HEK293 (cell line): ENCODE results near the gene THSD7A.

Experiments used
- CTCF ChIA-PET: fragments of 350-600 bp; formaldehyde crosslinking; extraction: SDS; loops from one replicate; lab custom pipeline; 2021; ENCODE audit warnings: antibody characterized with exemption; lab: Yijun Ruan, JAX
- POLR2A ChIA-PET: fragments of 300-600 bp; formaldehyde crosslinking; extraction: SDS; loops from one replicate; lab custom pipeline; 2020; ENCODE audit warnings: antibody characterized with exemption, inconsistent platforms; lab: Yijun Ruan, JAX
- H3K27ac ChIP-seq: fragments of 200-500 bp; sonication (Bioruptor generic); 2 replicates; pipeline ENCODE4 v1.5.1; 2014; ENCODE audit warnings: low read depth, low read length, control low read depth, inconsistent platforms; ENCODE audit errors: extremely low read depth
- H3K36me3 ChIP-seq, 2 experiments: fragments of 200-500 bp in 1 of 2; sonication (Bioruptor generic) in 1 of 2; 1 replicate in 1 of 2; 2 replicates in 1 of 2; pipeline ENCODE4 v1.5.1; 2014 to 2017; ENCODE audit warnings: inconsistent platforms in 2 of 2, low read length in 2 of 2; ENCODE audit not compliant: control insufficient read depth in 2 of 2, insufficient read depth in 1 of 2
- H3K4me1 ChIP-seq: fragments of 200-500 bp; sonication (Bioruptor generic); 2 replicates; pipeline ENCODE4 v1.5.1; 2014; ENCODE audit warnings: mild to moderate bottlenecking, low read length, inconsistent platforms; ENCODE audit not compliant: control insufficient read depth, insufficient read depth
- H3K4me3 ChIP-seq: 2 replicates; pipeline ENCODE4 v1.5.1; 2011; ENCODE audit warnings: low read depth, mild to moderate bottlenecking, control low read depth, low read length, moderate library complexity
- H3K9me3 ChIP-seq: fragments of 200-500 bp; sonication (Bioruptor generic); 2 replicates; pipeline ENCODE4 v1.5.1; 2014; ENCODE audit warnings: low read depth, low read length, inconsistent platforms; ENCODE audit not compliant: control insufficient read depth, insufficient read depth
- GFI1B ChIP-seq: fragments of 450-650 bp; formaldehyde crosslinking; IDR thresholded peaks from 2 replicates; pipeline ENCODE4 v1.5.1; 2016; ENCODE audit warnings: missing biosample characterization, missing genetic modification characterization
- GLIS2 ChIP-seq: fragments of 450-650 bp; formaldehyde crosslinking; IDR thresholded peaks from 2 replicates; pipeline ENCODE4 v1.5.1; 2016; ENCODE audit warnings: missing biosample characterization, missing genetic modification characterization
- HOXC10 ChIP-seq: sonication (generic); formaldehyde crosslinking; IDR thresholded peaks from 2 replicates; pipeline ENCODE4 v1.8.1; 2023; ENCODE audit warnings: mild to moderate bottlenecking, missing genetic modification reagents
- ZBTB20 ChIP-seq: fragments of 450-650 bp; formaldehyde crosslinking; IDR thresholded peaks from 2 replicates; pipeline ENCODE4 v1.5.1; 2016; ENCODE audit warnings: missing biosample characterization, missing genetic modification characterization
- ZFP3 ChIP-seq: fragments of 450-650 bp; formaldehyde crosslinking; IDR thresholded peaks from 2 replicates; pipeline ENCODE4 v1.5.1; 2016; ENCODE audit warnings: low read depth, missing biosample characterization, missing genetic modification characterization
- ZFP37 ChIP-seq: fragments of 450-650 bp; formaldehyde crosslinking; IDR thresholded peaks from 2 replicates; pipeline ENCODE4 v1.5.1; 2016; ENCODE audit warnings: missing biosample characterization, missing genetic modification characterization
- ZNF19 ChIP-seq: fragments of 450-650 bp; formaldehyde crosslinking; IDR thresholded peaks from 2 replicates; pipeline ENCODE4; 2016; ENCODE audit warnings: missing biosample characterization, missing genetic modification characterization, low read depth
- ZNF24 ChIP-seq: fragments of 450-650 bp; formaldehyde crosslinking; IDR thresholded peaks from 2 replicates; pipeline ENCODE4 v1.5.1; 2016; ENCODE audit warnings: missing biosample characterization, missing genetic modification characterization
- ZNF274 ChIP-seq, 2 experiments: fragments of 200-500 bp in 1 of 2; fragments of 450-650 bp in 1 of 2; sonication (Bioruptor generic) in 1 of 2; formaldehyde crosslinking in 1 of 2; IDR thresholded peaks; 2 replicates each; pipeline versions ENCODE4 v1.5.1 to v1.6.1; 2014 to 2016; ENCODE audit warnings: borderline replicate concordance in 1 of 2, inconsistent platforms in 1 of 2, low read length in 1 of 2, missing biosample characterization in 1 of 2, missing genetic modification characterization in 1 of 2
- ZNF335 ChIP-seq: fragments of 450-650 bp; formaldehyde crosslinking; conservative IDR thresholded peaks from 2 replicates; pipeline ENCODE4 v1.5.1; 2016; ENCODE audit warnings: missing biosample characterization, missing genetic modification characterization
- ZNF366 ChIP-seq: fragments of 450-650 bp; formaldehyde crosslinking; conservative IDR thresholded peaks from 2 replicates; pipeline ENCODE4 v1.5.1; 2016; ENCODE audit warnings: missing biosample characterization, missing genetic modification characterization
- ZNF48 ChIP-seq: fragments of 450-650 bp; formaldehyde crosslinking; IDR thresholded peaks from 2 replicates; pipeline ENCODE4 v1.5.1; 2016; ENCODE audit warnings: missing biosample characterization, missing genetic modification characterization
- ZNF514 ChIP-seq: fragments of 450-650 bp; formaldehyde crosslinking; IDR thresholded peaks from 2 replicates; pipeline ENCODE4 v1.5.1; 2016; ENCODE audit warnings: missing biosample characterization, missing genetic modification characterization
- ZNF548 ChIP-seq: fragments of 450-650 bp; formaldehyde crosslinking; IDR thresholded peaks from 2 replicates; pipeline ENCODE4 v1.5.1; 2016; ENCODE audit warnings: missing biosample characterization, missing genetic modification characterization
- ZNF549 ChIP-seq: fragments of 450-650 bp; IDR thresholded peaks from 2 replicates; pipeline ENCODE4 v1.5.1; 2018; ENCODE audit warnings: missing biosample characterization, missing genetic modification characterization, mild to moderate bottlenecking, inconsistent platforms, moderate library complexity
- ZNF629 ChIP-seq: fragments of 450-650 bp; formaldehyde crosslinking; IDR thresholded peaks from 2 replicates; pipeline ENCODE4 v1.5.1; 2017; ENCODE audit warnings: missing biosample characterization, missing genetic modification characterization
- ZNF701 ChIP-seq: fragments of 450-650 bp; formaldehyde crosslinking; IDR thresholded peaks from 2 replicates; pipeline ENCODE4 v1.5.1; 2016; ENCODE audit warnings: missing biosample characterization, missing genetic modification characterization
- ZSCAN16 ChIP-seq: fragments of 450-650 bp; formaldehyde crosslinking; IDR thresholded peaks from 2 replicates; pipeline ENCODE4 v1.5.1; 2016; ENCODE audit warnings: missing biosample characterization, missing genetic modification characterization
- TF ChIP-seq, protein P1 (sequence below): fragments of 450-650 bp; formaldehyde crosslinking; IDR thresholded peaks from 2 replicates; pipeline ENCODE4 v1.5.1; 2016; ENCODE audit warnings: missing biosample characterization, missing genetic modification characterization
- TF ChIP-seq, protein P2 (sequence below): fragments of 450-650 bp; formaldehyde crosslinking; IDR thresholded peaks from 2 replicates; pipeline ENCODE4 v1.5.1; 2017; ENCODE audit warnings: missing biosample characterization, missing genetic modification characterization
- TF ChIP-seq, protein P3 (sequence below): fragments of 450-650 bp; formaldehyde crosslinking; IDR thresholded peaks from 2 replicates; pipeline ENCODE4 v1.5.0; 2017; ENCODE audit warnings: missing biosample characterization, missing genetic modification characterization, borderline replicate concordance
- TF ChIP-seq, protein P4 (sequence below): fragments of 450-650 bp; formaldehyde crosslinking; IDR thresholded peaks from 2 replicates; pipeline ENCODE4 v1.5.1; 2016; ENCODE audit warnings: missing biosample characterization, missing genetic modification characterization

Gene THSD7A

DNA sequence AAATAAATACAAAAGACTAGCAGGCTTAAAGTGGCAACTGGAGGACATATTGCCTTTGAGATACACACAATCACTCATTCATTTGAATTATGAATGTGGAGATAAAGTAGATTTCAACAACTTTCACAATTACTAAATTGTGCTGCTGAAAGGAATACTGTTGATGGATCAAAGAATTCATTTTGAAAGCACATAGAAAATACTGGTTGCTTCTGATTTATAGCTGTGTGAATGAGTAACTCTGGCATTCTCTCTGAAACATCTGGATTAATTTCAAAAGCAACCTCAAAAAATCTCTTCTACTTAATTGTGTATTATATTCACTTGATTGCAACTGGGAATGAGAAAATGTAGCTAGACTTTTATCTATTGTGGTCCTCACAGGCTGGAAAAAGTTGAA lies 397.6 kb downstream of the THSD7A start:
- H3K9me3 ChIP-seq, result no peaks in the 10 kb centered on the region
- H3K4me1 ChIP-seq, result no peaks in the 10 kb centered on the region
- no peak overlapping the region for H3K4me3 ChIP-seq
- ChIA-PET CTCF (no interaction called here), POLR2A (no interaction called here)
- H3K36me3 ChIP-seq, result no peaks in the 10 kb centered on the region
- no peak overlapping the region for H3K27ac ChIP-seq
- TF ChIP-seq ZNF629 (tag by site-specific recombination) (no peak), ZNF48 (no peak), ZFP3 (tag by site-specific recombination) (no peak), GLIS2 (no peak), ZNF701 (tag by site-specific recombination) (no peak), ZNF274 (IDR thresholded peaks at IDR 0.05; ENCODE audit: low read length) (no peak), ZNF274 (tag by site-specific recombination; IDR thresholded peaks at IDR 0.05; ENCODE audit: borderline replicate concordance) (no peak), ZNF24 (tag by site-specific recombination) (no peak), ZNF335 (tag by site-specific recombination) (no peak), ZNF548 (no peak), ZNF366 (tag by site-specific recombination) (no peak)
- TF ChIP-seq, protein P1, sequence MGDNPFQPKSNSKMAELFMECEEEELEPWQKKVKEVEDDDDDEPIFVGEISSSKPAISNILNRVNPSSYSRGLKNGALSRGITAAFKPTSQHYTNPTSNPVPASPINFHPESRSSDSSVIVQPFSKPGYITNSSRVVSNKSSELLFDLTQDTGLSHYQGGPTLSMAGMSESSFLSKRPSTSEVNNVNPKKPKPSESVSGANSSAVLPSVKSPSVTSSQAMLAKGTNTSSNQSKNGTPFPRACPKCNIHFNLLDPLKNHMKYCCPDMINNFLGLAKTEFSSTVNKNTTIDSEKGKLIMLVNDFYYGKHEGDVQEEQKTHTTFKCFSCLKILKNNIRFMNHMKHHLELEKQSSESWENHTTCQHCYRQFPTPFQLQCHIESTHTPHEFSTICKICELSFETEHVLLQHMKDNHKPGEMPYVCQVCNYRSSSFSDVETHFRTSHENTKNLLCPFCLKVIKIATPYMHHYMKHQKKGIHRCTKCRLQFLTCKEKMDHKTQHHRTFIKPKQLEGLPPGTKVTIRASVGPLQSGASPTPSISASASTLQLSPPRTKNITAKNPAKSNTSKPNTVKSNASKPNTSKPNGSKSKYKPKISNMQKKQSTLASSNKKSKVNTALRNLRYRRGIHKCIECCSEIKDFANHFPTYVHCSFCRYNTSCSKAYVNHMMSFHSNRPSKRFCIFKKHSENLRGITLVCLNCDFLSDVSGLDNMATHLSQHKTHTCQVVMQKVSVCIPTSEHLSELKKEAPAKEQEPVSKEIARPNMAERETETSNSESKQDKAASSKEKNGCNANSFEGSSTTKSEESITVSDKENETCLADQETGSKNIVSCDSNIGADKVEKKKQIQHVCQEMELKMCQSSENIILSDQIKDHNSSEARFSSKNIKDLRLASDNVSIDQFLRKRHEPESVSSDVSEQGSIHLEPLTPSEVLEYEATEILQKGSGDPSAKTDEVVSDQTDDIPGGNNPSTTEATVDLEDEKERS (tag by site-specific recombination), result no peak
- TF ChIP-seq, protein P2, sequence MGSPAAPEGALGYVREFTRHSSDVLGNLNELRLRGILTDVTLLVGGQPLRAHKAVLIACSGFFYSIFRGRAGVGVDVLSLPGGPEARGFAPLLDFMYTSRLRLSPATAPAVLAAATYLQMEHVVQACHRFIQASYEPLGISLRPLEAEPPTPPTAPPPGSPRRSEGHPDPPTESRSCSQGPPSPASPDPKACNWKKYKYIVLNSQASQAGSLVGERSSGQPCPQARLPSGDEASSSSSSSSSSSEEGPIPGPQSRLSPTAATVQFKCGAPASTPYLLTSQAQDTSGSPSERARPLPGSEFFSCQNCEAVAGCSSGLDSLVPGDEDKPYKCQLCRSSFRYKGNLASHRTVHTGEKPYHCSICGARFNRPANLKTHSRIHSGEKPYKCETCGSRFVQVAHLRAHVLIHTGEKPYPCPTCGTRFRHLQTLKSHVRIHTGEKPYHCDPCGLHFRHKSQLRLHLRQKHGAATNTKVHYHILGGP (tag by site-specific recombination), result no peak
- TF ChIP-seq, protein P3, sequence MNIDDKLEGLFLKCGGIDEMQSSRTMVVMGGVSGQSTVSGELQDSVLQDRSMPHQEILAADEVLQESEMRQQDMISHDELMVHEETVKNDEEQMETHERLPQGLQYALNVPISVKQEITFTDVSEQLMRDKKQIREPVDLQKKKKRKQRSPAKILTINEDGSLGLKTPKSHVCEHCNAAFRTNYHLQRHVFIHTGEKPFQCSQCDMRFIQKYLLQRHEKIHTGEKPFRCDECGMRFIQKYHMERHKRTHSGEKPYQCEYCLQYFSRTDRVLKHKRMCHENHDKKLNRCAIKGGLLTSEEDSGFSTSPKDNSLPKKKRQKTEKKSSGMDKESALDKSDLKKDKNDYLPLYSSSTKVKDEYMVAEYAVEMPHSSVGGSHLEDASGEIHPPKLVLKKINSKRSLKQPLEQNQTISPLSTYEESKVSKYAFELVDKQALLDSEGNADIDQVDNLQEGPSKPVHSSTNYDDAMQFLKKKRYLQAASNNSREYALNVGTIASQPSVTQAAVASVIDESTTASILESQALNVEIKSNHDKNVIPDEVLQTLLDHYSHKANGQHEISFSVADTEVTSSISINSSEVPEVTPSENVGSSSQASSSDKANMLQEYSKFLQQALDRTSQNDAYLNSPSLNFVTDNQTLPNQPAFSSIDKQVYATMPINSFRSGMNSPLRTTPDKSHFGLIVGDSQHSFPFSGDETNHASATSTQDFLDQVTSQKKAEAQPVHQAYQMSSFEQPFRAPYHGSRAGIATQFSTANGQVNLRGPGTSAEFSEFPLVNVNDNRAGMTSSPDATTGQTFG (tag by site-specific recombination), result no peak
- TF ChIP-seq, protein P4, sequence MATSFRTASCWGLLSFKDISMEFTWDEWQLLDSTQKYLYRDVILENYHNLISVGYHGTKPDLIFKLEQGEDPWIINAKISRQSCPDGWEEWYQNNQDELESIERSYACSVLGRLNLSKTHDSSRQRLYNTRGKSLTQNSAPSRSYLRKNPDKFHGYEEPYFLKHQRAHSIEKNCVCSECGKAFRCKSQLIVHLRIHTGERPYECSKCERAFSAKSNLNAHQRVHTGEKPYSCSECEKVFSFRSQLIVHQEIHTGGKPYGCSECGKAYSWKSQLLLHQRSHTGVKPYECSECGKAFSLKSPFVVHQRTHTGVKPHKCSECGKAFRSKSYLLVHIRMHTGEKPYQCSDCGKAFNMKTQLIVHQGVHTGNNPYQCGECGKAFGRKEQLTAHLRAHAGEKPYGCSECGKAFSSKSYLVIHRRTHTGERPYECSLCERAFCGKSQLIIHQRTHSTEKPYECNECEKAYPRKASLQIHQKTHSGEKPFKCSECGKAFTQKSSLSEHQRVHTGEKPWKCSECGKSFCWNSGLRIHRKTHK (tag by site-specific recombination), result no peak

DNA sequence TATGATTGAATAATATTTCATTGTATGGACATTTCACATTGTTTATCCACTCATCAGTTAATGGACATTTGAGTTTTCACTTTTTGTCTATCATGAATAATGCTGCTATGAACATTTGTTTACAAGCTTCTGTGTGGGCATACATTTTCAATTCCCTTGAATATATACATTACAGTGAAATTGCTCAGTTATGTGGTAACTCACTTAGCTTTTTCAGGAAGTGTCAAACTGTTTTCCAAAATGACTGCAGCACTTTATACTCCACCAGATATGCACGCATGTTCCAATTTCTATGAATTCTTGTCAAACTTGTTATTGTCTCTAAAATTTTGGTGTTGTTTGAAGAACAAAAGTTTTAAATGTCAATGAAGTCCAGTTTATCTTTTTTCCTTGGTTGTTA lies 401.2 kb downstream of the THSD7A start:
- no peak overlapping the region for H3K4me3 ChIP-seq
- no peaks in the 10 kb centered on the region for H3K9me3 ChIP-seq
- no peak for TF ChIP-seq ZFP37 (tag by site-specific recombination)
- no peak for TF ChIP-seq ZNF19 (tag by site-specific recombination)
- no peak for TF ChIP-seq ZSCAN16 (tag by site-specific recombination)
- TF ChIP-seq GFI1B (tag by site-specific recombination), result no peak
- no peak for TF ChIP-seq ZNF514 (tag by site-specific recombination)
- TF ChIP-seq ZNF549, result no peak
- no peak for TF ChIP-seq ZBTB20 (tag by site-specific recombination)
- TF ChIP-seq HOXC10 (CRISPR knock-in tag), result no peak
- H3K4me1 ChIP-seq, result no peaks in the 10 kb centered on the region
- H3K36me3 ChIP-seq, result no peaks in the 10 kb centered on the region
- ChIA-PET CTCF (interaction anchor here (1.2 kb wide), 1 partner anchor 641 kb away, joined by 3 read pairs; no protein-coding TSS in a partner anchor), POLR2A (no interaction called here)
- no peak overlapping the region for H3K27ac ChIP-seq
